GM12872 (cell line): ENCODE results near the gene PRX.

Experiments used
- CTCF ChIP-seq: IDR thresholded peaks from 3 replicates; pipeline ENCODE4 v1.5.1; 2011; ENCODE audit warnings: low read depth, mild to moderate bottlenecking, low read length, moderate library complexity; ENCODE audit not compliant: insufficient read depth

The PRX gene

GRCh38 chr19:40452016-40452415, 38.8 kb upstream of the PRX start:
- TF ChIP-seq CTCF = no peak

- no peak for TF ChIP-seq CTCF
Measured at GRCh38 chr19:40450664-40451063, 37.5 kb upstream of the PRX start.

DNA sequence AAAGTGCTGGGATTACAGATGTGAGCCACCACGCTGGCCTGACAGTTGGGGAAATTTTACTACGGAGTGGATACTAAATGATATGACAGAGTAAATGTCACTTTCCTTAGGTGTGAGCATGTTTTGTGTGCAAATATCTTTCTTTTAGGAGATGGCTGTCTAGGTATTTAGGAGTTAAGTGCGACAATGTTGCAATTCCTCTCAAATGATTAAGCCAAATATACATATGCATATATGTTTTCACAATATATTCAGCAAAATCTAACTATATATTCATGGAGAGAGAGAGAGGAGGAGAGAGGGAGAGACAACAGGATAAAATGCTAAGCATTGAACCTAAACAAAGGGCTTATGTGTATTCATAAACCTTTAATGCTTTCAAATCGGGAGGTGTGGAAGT, 36.3 kb upstream of the PRX start:
- no peak for TF ChIP-seq CTCF

DNA sequence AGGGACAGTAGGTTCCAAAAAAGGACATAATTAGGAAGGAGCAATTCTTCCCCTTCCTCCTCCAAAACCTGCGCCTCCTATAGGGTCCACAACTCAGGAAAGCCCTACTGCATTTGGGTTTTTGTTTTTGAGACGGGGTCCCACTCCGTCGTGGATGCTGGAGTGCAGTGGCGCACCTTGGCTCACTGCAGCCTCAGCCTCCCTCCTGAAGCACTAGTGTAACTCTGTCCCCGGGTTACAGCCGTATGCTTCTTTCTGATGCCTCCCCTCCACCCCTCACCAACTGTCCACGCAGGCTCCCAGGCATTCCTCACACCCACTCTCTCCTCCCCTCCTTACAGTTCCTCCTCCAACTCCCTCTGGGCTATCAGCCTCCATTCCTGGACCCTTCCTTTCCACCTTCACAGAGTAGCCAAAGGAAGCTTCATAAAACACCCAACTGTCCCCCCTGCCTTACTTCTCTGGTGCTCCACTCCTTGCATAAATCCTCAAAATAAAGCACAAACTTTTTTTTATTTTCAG, 33.1 kb upstream of the PRX start:
- no peak for TF ChIP-seq CTCF

DNA sequence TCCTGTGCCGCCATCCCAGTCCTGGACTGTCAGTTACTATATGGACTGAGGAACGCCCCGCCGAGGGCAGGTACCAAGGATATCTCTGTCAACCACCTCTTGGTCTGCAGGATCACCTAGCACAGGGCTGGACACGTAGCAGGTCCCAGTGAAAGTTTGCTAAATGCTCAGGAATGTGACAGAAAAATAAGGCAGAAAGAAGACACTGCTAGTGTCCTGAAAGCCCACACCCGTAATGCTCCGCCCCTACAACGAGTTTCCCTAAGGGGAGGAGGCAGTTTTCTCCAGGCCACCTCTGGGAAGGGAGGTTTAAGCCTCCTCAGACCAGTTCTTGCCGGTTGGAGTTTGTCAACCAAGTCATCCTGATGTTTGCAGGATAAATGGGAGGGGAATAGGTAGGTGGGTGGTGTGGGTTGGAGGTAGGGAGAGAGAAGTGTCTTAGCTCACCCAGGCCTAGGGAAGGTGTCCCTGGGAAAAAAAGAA, 32.6 kb upstream of the PRX start:
- no peak for TF ChIP-seq CTCF

GRCh38 chr19:40444825-40445312, 31.7 kb upstream of the PRX start:
- peak; percentile 47; the same call in 2 of the 3 replicates for TF ChIP-seq CTCF

DNA sequence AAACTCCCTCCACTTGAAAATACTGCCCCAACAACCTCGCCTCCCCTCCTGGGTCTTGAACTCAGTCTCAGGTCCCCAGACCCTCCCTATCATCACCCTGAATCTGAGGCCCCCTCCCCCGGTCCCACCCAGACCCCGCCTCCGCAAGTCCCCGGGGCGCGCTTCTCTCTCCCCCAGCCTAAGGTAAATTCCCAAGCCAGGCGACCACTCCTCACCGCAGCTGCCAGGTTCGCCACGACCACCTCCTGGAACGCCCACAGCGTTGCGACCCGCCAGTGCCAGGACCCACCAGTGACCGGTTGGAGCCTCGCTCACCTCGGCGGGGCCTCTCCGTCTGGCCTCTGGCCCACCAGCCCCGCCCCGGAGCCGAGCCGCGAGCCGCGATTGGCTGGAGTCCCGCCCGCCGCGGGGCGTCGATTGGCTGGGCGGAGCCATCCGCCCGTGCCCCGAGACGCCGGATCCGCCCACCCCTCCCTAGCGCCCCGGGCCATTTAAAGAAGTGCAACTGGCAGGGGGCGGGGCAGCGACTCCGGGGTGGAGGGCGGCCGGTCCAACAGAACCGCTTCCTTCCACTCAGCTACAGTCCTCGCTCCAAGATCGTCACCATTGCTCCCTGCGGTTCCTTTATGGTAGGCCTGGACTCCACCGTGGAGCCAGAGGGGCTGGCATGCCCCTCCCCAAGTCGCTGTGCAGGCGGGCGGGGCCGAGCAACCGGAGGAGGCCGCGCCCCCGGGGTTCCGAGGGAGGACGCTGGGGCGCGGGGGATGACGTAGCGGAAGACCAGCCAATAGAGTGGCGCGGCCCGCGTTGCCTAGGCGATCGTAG, 31.0 kb upstream of the PRX start, which contains the start of gene SERTAD3:
SERTAD3 (minus strand) TSS at position 336 of the 825 bp plus-strand sequence. CDS start 2,255 bp downstream, outside the sequence.
- TF ChIP-seq CTCF = no peak
